HepG2 (cell line): ENCODE data around the gene GMEB2. TPM values are rescaled to one million over a fixed set of nuclear protein-coding genes. Genes with fewer than 3 reads are reported as not detected.

Experiments
- DPF2 ChIP-seq: sonication (generic); formaldehyde crosslinking; IDR thresholded peaks from 2 replicates; pipeline ENCODE4 v1.4.0; 2020; ENCODE audit warnings: mild to moderate bottlenecking, low read depth, missing genetic modification reagents, borderline replicate concordance
- ELF3 ChIP-seq: IDR thresholded peaks from 2 replicates; pipeline ENCODE4 v1.6.1; 2016; ENCODE audit warnings: missing genetic modification reagents, missing compliant biosample characterization
- HOXD1 ChIP-seq: sonication (generic); formaldehyde crosslinking; IDR thresholded peaks from 2 replicates; pipeline ENCODE4 v1.5.0; 2020; ENCODE audit warnings: missing genetic modification reagents
- SPEN ChIP-seq: sonication (generic); formaldehyde crosslinking; IDR thresholded peaks from 2 replicates; pipeline ENCODE4 v1.5.1; 2020; ENCODE audit warnings: low read depth, mild to moderate bottlenecking, missing genetic modification reagents
- WIZ ChIP-seq: sonication (generic); formaldehyde crosslinking; IDR thresholded peaks from 2 replicates; pipeline ENCODE4 v1.5.1; 2020; ENCODE audit warnings: mild to moderate bottlenecking, missing genetic modification reagents
- ZNF501 ChIP-seq: sonication (generic); formaldehyde crosslinking; IDR thresholded peaks from 2 replicates; pipeline ENCODE4 v1.5.1; 2020; ENCODE audit warnings: mild to moderate bottlenecking, moderate library complexity, missing genetic modification reagents
- ZNF619 ChIP-seq: sonication (generic); formaldehyde crosslinking; IDR thresholded peaks from 2 replicates; pipeline ENCODE4 v1.4.0; 2020; ENCODE audit warnings: mild to moderate bottlenecking, missing genetic modification reagents
- ZNF782 ChIP-seq: sonication (generic); formaldehyde crosslinking; IDR thresholded peaks from 2 replicates; pipeline ENCODE4 v1.4.0; 2020; ENCODE audit warnings: missing genetic modification reagents, mild to moderate bottlenecking, borderline replicate concordance
- polyA plus RNA-seq, 8 experiments: library from polyadenylated mRNA; depleted of rRNA in 3 of 8; stranded (reverse) in 7 of 8; unstranded in 1 of 8; fragments of >200 nt; fragmentation: Illumina TruSeq in 4 of 8; extraction: Trizol in 4 of 8; gene quantifications; 2 replicates each; pipeline versions ENCODE4 v1.2.1 to v1.2.3, GENCODE V29; 2011 to 2016; ENCODE audit warnings: low read depth in 4 of 8, missing spikeins in 1 of 8, mixed read lengths in 1 of 8; ENCODE audit not compliant: insufficient read depth in 1 of 8
- total RNA-seq, 5 experiments: library from RNA; depleted of rRNA; stranded (reverse); fragments of >200 nt; fragmentation: Illumina TruSeq; extraction: Trizol; gene quantifications; 2 replicates each; pipeline ENCODE4 v1.2.3, GENCODE V29; 2016; ENCODE audit warnings: low read depth in 1 of 5
- TF ChIP-seq, protein P1 (sequence below), 2 experiments: fragments of 450-650 bp in 1 of 2; sonication (generic) in 1 of 2; formaldehyde crosslinking in 1 of 2; IDR thresholded peaks; 2 replicates each; pipeline versions ENCODE4 v1.6.1 to v1.8.0; 2016 to 2022; ENCODE audit warnings: antibody characterized with exemption in 1 of 2, mild to moderate bottlenecking in 1 of 2, missing genetic modification reagents in 1 of 2
- TF ChIP-seq, protein P2 (sequence below): sonication (generic); formaldehyde crosslinking; conservative IDR thresholded peaks from 2 replicates; pipeline ENCODE4 v1.4.0; 2020; ENCODE audit warnings: mild to moderate bottlenecking, missing genetic modification reagents, moderate library complexity
- TF ChIP-seq, protein P3 (sequence below): sonication (generic); formaldehyde crosslinking; IDR thresholded peaks from 2 replicates; pipeline ENCODE4; 2020; ENCODE audit warnings: missing genetic modification reagents, mild to moderate bottlenecking, borderline replicate concordance
- TF ChIP-seq, protein P4 (sequence below): sonication (generic); formaldehyde crosslinking; IDR thresholded peaks from 2 replicates; pipeline ENCODE4 v1.5.1; 2020; ENCODE audit warnings: missing genetic modification reagents, mild to moderate bottlenecking, borderline replicate concordance

Gene GMEB2
- total and polyA plus RNA-seq, 2 of the 13 experiments (the other 11 are each of a cell fraction or from before 2014, with no cell fraction given) = 10.6 to 12.4 TPM

DNA sequence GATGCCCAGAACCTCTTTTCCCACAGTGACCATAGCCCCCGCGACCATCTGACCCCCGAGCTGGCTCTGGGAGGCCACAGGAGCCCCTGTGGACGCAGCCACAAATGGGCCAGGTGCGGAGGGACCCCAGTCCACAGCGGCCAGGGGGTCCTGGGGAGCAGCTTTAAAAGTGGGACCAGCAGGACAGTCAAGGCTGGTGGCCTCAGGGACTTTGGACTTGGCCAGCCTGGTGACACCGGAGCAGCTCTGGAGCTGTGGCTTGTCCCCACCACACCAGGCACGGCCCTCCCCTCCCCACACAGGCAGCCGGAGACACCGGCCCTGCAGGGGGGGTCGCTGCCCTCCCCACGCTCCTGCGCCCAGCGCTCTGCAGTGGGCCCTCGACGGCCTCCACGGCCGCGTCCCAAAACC lies 69.4 kb downstream of the GMEB2 start (continued):
- TF ChIP-seq, protein P1, sequence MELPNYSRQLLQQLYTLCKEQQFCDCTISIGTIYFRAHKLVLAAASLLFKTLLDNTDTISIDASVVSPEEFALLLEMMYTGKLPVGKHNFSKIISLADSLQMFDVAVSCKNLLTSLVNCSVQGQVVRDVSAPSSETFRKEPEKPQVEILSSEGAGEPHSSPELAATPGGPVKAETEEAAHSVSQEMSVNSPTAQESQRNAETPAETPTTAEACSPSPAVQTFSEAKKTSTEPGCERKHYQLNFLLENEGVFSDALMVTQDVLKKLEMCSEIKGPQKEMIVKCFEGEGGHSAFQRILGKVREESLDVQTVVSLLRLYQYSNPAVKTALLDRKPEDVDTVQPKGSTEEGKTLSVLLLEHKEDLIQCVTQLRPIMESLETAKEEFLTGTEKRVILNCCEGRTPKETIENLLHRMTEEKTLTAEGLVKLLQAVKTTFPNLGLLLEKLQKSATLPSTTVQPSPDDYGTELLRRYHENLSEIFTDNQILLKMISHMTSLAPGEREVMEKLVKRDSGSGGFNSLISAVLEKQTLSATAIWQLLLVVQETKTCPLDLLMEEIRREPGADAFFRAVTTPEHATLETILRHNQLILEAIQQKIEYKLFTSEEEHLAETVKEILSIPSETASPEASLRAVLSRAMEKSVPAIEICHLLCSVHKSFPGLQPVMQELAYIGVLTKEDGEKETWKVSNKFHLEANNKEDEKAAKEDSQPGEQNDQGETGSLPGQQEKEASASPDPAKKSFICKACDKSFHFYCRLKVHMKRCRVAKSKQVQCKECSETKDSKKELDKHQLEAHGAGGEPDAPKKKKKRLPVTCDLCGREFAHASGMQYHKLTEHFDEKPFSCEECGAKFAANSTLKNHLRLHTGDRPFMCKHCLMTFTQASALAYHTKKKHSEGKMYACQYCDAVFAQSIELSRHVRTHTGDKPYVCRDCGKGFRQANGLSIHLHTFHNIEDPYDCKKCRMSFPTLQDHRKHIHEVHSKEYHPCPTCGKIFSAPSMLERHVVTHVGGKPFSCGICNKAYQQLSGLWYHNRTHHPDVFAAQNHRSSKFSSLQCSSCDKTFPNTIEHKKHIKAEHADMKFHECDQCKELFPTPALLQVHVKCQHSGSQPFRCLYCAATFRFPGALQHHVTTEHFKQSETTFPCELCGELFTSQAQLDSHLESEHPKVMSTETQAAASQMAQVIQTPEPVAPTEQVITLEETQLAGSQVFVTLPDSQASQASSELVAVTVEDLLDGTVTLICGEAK (IDR thresholded peaks at IDR 0.05) = no peak
- TF ChIP-seq, protein P1 (CRISPR knock-in tag; IDR thresholded peaks at IDR 0.05) = no peak
- TF ChIP-seq ZNF782 (CRISPR knock-in tag) (0 out of 2 replicates have a peak, but pooled peaks have one; percentile 34), HOXD1 (CRISPR knock-in tag) (0 out of 2 replicates have a peak, but pooled peaks have one; percentile 22), ZNF619 (CRISPR knock-in tag) (0 out of 2 replicates have a peak, but pooled peaks have one; percentile 11), SPEN (CRISPR knock-in tag) (peak; percentile 58; the same call in 1 of the 2 replicates), ELF3 (no peak), WIZ (CRISPR knock-in tag) (no peak), DPF2 (CRISPR knock-in tag) (no peak), ZNF501 (peak; percentile 41; the same call in 1 of the 2 replicates)
- TF ChIP-seq, protein P2, sequence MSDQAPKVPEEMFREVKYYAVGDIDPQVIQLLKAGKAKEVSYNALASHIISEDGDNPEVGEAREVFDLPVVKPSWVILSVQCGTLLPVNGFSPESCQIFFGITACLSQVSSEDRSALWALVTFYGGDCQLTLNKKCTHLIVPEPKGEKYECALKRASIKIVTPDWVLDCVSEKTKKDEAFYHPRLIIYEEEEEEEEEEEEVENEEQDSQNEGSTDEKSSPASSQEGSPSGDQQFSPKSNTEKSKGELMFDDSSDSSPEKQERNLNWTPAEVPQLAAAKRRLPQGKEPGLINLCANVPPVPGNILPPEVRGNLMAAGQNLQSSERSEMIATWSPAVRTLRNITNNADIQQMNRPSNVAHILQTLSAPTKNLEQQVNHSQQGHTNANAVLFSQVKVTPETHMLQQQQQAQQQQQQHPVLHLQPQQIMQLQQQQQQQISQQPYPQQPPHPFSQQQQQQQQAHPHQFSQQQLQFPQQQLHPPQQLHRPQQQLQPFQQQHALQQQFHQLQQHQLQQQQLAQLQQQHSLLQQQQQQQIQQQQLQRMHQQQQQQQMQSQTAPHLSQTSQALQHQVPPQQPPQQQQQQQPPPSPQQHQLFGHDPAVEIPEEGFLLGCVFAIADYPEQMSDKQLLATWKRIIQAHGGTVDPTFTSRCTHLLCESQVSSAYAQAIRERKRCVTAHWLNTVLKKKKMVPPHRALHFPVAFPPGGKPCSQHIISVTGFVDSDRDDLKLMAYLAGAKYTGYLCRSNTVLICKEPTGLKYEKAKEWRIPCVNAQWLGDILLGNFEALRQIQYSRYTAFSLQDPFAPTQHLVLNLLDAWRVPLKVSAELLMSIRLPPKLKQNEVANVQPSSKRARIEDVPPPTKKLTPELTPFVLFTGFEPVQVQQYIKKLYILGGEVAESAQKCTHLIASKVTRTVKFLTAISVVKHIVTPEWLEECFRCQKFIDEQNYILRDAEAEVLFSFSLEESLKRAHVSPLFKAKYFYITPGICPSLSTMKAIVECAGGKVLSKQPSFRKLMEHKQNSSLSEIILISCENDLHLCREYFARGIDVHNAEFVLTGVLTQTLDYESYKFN (CRISPR knock-in tag) = peak; percentile 70; the same call in 1 of the 2 replicates
- TF ChIP-seq, protein P3, sequence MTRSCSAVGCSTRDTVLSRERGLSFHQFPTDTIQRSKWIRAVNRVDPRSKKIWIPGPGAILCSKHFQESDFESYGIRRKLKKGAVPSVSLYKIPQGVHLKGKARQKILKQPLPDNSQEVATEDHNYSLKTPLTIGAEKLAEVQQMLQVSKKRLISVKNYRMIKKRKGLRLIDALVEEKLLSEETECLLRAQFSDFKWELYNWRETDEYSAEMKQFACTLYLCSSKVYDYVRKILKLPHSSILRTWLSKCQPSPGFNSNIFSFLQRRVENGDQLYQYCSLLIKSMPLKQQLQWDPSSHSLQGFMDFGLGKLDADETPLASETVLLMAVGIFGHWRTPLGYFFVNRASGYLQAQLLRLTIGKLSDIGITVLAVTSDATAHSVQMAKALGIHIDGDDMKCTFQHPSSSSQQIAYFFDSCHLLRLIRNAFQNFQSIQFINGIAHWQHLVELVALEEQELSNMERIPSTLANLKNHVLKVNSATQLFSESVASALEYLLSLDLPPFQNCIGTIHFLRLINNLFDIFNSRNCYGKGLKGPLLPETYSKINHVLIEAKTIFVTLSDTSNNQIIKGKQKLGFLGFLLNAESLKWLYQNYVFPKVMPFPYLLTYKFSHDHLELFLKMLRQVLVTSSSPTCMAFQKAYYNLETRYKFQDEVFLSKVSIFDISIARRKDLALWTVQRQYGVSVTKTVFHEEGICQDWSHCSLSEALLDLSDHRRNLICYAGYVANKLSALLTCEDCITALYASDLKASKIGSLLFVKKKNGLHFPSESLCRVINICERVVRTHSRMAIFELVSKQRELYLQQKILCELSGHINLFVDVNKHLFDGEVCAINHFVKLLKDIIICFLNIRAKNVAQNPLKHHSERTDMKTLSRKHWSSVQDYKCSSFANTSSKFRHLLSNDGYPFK = peak; percentile 36; the same call in 1 of the 2 replicates
- TF ChIP-seq, protein P4, sequence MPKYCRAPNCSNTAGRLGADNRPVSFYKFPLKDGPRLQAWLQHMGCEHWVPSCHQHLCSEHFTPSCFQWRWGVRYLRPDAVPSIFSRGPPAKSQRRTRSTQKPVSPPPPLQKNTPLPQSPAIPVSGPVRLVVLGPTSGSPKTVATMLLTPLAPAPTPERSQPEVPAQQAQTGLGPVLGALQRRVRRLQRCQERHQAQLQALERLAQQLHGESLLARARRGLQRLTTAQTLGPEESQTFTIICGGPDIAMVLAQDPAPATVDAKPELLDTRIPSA (CRISPR knock-in tag) = 0 out of 2 replicates have a peak, but pooled peaks have one; percentile 22
